LNCaP clone FGC (cell line): Measurements from ENCODE around the gene KRTAP10-6.

ENCODE experiments used
- DNase-seq: peaks from one replicate; pipeline ENCODE4 v3.0.0-alpha.2; 2011; ENCODE audit warnings: low read depth
- H3K4me3 ChIP-seq: 2 replicates; pipeline ENCODE4 v1.5.1; 2011; ENCODE audit warnings: mild to moderate bottlenecking, low read depth, low read length, control low read depth
- CTCF ChIP-seq: IDR thresholded peaks from 2 replicates; pipeline ENCODE4 v1.5.1; 2012; ENCODE audit warnings: mild to moderate bottlenecking; ENCODE audit not compliant: control insufficient read depth, insufficient read depth; ENCODE audit errors: extremely low read depth

The KRTAP10-6 gene

DNA sequence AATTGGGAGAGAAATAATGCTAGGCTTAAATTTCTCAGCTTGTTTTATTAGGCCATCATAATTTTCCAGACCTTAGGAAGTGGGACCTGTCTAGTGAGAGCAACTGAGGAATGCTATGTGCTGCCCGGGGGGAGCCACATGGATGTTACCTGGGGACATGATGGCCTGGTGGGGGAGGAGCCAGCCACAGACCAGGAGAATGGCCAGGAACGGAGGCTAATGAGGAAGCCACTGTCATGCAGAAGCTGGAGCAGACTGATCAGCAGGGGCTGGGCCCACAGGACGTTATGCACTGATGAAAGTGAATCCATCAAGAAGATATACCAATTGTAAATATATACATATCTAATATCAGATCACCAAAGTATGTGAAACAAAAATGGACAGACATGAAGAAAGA is 47.7 kb downstream of the KRTAP10-6 start:
- TF ChIP-seq CTCF: no peak
- no peak overlapping the region for H3K4me3 ChIP-seq
- no peak for DNase-seq

DNA sequence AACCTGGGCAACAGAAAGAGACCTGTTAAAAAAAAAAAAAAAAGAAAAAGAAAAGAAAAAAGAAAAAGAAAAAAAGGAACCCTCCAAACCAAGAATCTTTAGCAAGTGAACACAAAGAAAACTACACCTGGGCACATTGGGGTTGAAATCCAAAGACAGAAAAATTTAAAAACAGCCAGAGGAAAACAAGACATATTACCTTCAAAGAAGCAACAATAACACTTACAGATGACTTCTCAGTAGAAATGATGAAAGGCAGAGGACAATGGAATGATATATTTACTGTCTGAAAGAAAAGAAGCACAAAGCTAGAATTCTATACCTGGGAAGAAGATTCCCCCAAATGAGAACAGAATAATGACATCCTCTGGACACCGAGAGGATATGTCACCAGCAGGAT is 49.6 kb downstream of the KRTAP10-6 start:
- no peak for DNase-seq
- no peak for TF ChIP-seq CTCF
- H3K4me3 ChIP-seq: no peak overlapping the region
